Keratinocyte (primary cell): ENCODE data around the gene EML1.

Source experiments
- EZH2 ChIP-seq: IDR thresholded peaks from one replicate; pipeline ENCODE4 v1.6.1; 2012; ENCODE audit warnings: inconsistent platforms, mild to moderate bottlenecking, low read length, moderate library complexity
- TF ChIP-seq, protein P1 (sequence below), 3 experiments: IDR thresholded peaks in 1 of 3; conservative IDR thresholded peaks in 1 of 3; optimal IDR thresholded peaks in 1 of 3; 2 replicates in 2 of 3; 3 replicates in 1 of 3; pipeline versions ENCODE3 to v1.5.1; 2011; ENCODE audit warnings: low read length in 3 of 3, mild to moderate bottlenecking in 3 of 3, moderate library complexity in 2 of 3, control low read depth in 1 of 3, inconsistent platforms in 1 of 3; ENCODE audit not compliant: insufficient read depth in 2 of 3; ENCODE audit errors: extremely low read depth in 1 of 3

DNA sequence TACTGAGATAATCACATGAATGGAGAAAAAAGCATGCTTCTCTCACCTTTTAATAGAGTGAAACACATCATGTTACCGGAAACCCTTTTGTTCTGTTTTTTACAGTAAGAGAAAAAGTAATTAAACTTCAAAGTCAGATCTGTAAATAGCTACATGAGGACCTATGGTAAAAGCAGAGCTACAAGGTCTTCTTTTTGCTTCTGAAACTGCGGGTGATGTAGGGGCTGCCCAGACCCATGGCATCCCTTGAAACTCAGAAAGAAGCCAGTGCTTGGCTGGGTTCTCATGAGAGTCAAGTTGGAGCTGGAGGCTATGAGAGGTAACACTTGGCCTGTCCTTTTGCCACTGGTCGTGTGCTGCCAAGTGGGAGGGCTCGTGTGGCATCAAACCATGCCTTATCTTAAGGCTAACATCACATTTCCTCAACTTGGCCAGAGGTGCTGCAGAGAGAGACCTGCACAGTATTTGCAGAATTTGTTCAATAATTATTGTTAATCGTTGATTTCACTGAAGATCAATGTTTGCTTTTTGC lies 47.6 kb downstream of the EML1 start:
- TF ChIP-seq, protein P1, sequence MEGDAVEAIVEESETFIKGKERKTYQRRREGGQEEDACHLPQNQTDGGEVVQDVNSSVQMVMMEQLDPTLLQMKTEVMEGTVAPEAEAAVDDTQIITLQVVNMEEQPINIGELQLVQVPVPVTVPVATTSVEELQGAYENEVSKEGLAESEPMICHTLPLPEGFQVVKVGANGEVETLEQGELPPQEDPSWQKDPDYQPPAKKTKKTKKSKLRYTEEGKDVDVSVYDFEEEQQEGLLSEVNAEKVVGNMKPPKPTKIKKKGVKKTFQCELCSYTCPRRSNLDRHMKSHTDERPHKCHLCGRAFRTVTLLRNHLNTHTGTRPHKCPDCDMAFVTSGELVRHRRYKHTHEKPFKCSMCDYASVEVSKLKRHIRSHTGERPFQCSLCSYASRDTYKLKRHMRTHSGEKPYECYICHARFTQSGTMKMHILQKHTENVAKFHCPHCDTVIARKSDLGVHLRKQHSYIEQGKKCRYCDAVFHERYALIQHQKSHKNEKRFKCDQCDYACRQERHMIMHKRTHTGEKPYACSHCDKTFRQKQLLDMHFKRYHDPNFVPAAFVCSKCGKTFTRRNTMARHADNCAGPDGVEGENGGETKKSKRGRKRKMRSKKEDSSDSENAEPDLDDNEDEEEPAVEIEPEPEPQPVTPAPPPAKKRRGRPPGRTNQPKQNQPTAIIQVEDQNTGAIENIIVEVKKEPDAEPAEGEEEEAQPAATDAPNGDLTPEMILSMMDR (optimal IDR thresholded peaks at IDR 0.05 in 1 of 3, IDR thresholded peaks at IDR 0.05 in 1 of 3, conservative IDR thresholded peaks at IDR 0.05 in 1 of 3; ENCODE audit: extremely low read depth in 1 of 3, insufficient read depth in 2 of 3, low read length in 3 of 3), result no peak
- TF ChIP-seq EZH2, result no peak
